ENCODE measurements around the gene PIANP. TPM values are rescaled to one million over a fixed set of nuclear protein-coding genes. Genes with fewer than 3 reads are reported as not detected.
A peak's percentile ranks its signal among the peaks of the same experiment; 100 is the strongest.

The PIANP gene
- total RNA-seq, 2 donors from 2014 or later = not detected

- DNase-seq (ENCODE audit: low spot score) = no peak
- no peaks in the 10 kb centered on the region for H3K27me3 ChIP-seq
- TF ChIP-seq, protein P1, sequence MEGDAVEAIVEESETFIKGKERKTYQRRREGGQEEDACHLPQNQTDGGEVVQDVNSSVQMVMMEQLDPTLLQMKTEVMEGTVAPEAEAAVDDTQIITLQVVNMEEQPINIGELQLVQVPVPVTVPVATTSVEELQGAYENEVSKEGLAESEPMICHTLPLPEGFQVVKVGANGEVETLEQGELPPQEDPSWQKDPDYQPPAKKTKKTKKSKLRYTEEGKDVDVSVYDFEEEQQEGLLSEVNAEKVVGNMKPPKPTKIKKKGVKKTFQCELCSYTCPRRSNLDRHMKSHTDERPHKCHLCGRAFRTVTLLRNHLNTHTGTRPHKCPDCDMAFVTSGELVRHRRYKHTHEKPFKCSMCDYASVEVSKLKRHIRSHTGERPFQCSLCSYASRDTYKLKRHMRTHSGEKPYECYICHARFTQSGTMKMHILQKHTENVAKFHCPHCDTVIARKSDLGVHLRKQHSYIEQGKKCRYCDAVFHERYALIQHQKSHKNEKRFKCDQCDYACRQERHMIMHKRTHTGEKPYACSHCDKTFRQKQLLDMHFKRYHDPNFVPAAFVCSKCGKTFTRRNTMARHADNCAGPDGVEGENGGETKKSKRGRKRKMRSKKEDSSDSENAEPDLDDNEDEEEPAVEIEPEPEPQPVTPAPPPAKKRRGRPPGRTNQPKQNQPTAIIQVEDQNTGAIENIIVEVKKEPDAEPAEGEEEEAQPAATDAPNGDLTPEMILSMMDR (IDR thresholded peaks at IDR 0.05) = no peak
- H3K4me1 ChIP-seq = peaks cover 0 to 5% of the 10 kb centered on the region in 2 donors
- H3K9me3 ChIP-seq = no peaks in the 10 kb centered on the region
- no peak overlapping the region for H3K4me3 ChIP-seq
- peaks cover 3% of the 10 kb centered on the region for H3K36me3 ChIP-seq
- H3K27ac ChIP-seq = no peak overlapping the region
Measured at GRCh38 chr12:6736754-6737153, 36.1 kb upstream of the PIANP start.

GRCh38 chr12:6735448-6736191 lies 35.0 kb upstream of the PIANP start:
- Histone ChIP-seq H3K27me3 (no peaks in the 10 kb centered on the region), H3K27ac (peak overlapping the region; percentile 0 to 7), H3K9me3 (no peaks in the 10 kb centered on the region), H3K4me1 (peaks cover 0 to 5% of the 10 kb centered on the region in 2 donors), H3K36me3 (peaks cover 14% of the 10 kb centered on the region), H3K4me3 (no peak overlapping the region)
- TF ChIP-seq, protein P1 (IDR thresholded peaks at IDR 0.05) = peak; percentile 53 to 78
- peak; percentile 70 for DNase-seq (ENCODE audit: low spot score)

GRCh38 chr12:6734506-6735387 lies 34.1 kb upstream of the PIANP start:
- Histone ChIP-seq H3K36me3 (peaks cover 23% of the 10 kb centered on the region), H3K9me3 (no peaks in the 10 kb centered on the region), H3K4me3 (no peak overlapping the region), H3K27ac (no peak overlapping the region), H3K27me3 (no peaks in the 10 kb centered on the region), H3K4me1 (peaks cover 0 to 5% of the 10 kb centered on the region in 2 donors)
- TF ChIP-seq, protein P1 (IDR thresholded peaks at IDR 0.05) = no peak
- DNase-seq (ENCODE audit: low spot score) = no peak

DNA sequence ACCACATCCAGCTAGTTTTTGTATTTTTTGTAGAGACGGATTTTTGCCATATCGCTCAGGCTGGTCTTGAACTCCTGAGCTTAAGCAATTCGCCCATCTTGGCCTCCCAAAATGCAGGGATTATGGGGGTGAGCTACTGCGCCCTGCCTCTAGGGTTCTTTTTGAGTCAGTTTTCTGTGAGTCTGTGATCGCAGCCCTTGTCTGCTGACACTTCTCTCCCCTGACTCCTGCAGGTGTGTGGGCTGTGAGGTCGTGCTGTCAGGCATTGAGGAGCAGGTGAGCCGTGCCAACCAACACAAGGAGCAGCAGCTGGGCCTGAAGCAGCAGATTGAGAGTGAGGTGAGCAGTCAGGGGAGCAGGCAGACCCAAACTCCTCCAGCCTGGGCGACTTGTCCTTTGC lies 29.6 kb upstream of the PIANP start:
- Histone ChIP-seq H3K27ac (no peak overlapping the region), H3K9me3 (no peaks in the 10 kb centered on the region), H3K4me1 (peaks cover 0 to 5% of the 10 kb centered on the region in 2 donors), H3K4me3 (no peak overlapping the region), H3K27me3 (no peaks in the 10 kb centered on the region), H3K36me3 (peaks cover 46% of the 10 kb centered on the region)
- DNase-seq (ENCODE audit: low spot score) = no peak
- TF ChIP-seq, protein P1 (IDR thresholded peaks at IDR 0.05) = no peak

DNA sequence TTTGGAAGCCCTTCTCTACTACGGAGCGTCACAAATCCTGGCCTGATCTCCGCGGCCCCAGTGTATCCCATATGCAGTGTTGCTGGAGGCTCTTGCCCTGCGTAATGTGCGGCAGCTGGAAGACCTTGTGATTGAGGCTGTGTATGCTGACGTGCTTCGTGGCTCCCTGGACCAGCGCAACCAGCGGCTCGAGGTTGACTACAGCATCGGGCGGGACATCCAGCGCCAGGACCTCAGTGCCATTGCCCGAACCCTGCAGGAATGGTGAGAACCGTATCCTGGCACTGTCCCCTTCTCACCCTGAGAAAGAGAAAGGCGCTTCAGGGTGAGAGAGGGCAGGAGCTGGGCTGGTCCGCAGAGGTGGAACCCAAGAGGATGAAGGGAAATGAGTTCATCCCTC lies 28.6 kb upstream of the PIANP start:
- H3K4me3 ChIP-seq = no peak overlapping the region
- H3K27me3 ChIP-seq = no peaks in the 10 kb centered on the region
- H3K36me3 ChIP-seq = peaks cover 46% of the 10 kb centered on the region
- TF ChIP-seq, protein P1 (IDR thresholded peaks at IDR 0.05) = no peak
- peaks cover 0 to 15% of the 10 kb centered on the region in 2 donors for H3K4me1 ChIP-seq
- no peaks in the 10 kb centered on the region for H3K9me3 ChIP-seq
- DNase-seq (ENCODE audit: low spot score) = no peak
- H3K27ac ChIP-seq = no peak overlapping the region

All from right atrium auricular region (tissue), 2 donors.